Measurements from ENCODE around the gene HGF. TPM values are rescaled to one million over a fixed set of nuclear protein-coding genes. Genes with fewer than 3 reads are reported as not detected.

The HGF gene
- total RNA-seq, 1 experiment from 2014 or later, result 0.15 TPM

DNA sequence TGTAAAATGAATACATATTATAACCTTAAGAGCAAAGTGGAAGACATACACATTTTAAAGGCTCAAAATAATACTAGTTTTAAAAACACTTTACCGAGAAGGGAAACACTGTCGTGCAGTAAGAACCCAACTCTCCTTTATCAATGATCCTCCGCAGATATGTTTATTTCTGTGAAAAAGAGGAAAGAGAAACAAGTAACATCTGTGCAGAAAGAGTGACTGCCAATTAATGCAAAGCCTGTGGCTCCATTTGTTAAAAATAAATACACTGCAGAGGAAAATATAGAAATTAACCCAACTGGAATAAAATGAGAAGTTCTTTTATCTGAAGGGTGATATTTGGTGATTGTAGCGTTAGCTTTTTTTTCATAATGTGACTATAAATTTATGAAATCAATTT lies 62.7 kb downstream of the HGF start:
- Histone ChIP-seq H3K27ac (ENCODE audit: low read length) (no peak overlapping the region), H3K27me3 (ENCODE audit: low read length) (no peaks in the 10 kb centered on the region), H4K20me1 (ENCODE audit: low read length) (no peaks in the 10 kb centered on the region), H3K4me3 (ENCODE audit: low read length) (no peak overlapping the region), H3K79me2 (ENCODE audit: low read length) (no peaks in the 10 kb centered on the region), H3K9me3 (ENCODE audit: low read length) (no peaks in the 10 kb centered on the region), H3F3A (ENCODE audit: low read length, unreplicated experiment) (no peaks in the 10 kb centered on the region), H3K9me2 (replicated peaks; ENCODE audit: low read length) (no peaks in the 10 kb centered on the region), H3K9ac (ENCODE audit: low read length) (no peak overlapping the region), H3K4me1 (ENCODE audit: insufficient read depth, low read length) (peaks cover 14% of the 10 kb centered on the region), H3K36me3 (ENCODE audit: low read depth, low read length) (no peaks in the 10 kb centered on the region), H3K4me2 (ENCODE audit: low read length) (no peak overlapping the region), H2AFZ (ENCODE audit: low read length) (no peak overlapping the region)
- BruUV-seq (replicated peaks), result no TSS peak
- intact Hi-C loops (cut with micrococcal nuclease), result no loop called here
- ATAC-seq (no peak), DNase-seq (no peak)
- CTCF ChIA-PET, result no interaction called here
- TF ChIP-seq, protein P1, sequence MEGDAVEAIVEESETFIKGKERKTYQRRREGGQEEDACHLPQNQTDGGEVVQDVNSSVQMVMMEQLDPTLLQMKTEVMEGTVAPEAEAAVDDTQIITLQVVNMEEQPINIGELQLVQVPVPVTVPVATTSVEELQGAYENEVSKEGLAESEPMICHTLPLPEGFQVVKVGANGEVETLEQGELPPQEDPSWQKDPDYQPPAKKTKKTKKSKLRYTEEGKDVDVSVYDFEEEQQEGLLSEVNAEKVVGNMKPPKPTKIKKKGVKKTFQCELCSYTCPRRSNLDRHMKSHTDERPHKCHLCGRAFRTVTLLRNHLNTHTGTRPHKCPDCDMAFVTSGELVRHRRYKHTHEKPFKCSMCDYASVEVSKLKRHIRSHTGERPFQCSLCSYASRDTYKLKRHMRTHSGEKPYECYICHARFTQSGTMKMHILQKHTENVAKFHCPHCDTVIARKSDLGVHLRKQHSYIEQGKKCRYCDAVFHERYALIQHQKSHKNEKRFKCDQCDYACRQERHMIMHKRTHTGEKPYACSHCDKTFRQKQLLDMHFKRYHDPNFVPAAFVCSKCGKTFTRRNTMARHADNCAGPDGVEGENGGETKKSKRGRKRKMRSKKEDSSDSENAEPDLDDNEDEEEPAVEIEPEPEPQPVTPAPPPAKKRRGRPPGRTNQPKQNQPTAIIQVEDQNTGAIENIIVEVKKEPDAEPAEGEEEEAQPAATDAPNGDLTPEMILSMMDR (conservative IDR thresholded peaks at IDR 0.05; ENCODE audit: low read depth, low read length), result no peak
- TF ChIP-seq EZH2 (IDR thresholded peaks at IDR 0.05; ENCODE audit: low read length, unreplicated experiment) (no peak), EZH2phosphoT487 (IDR thresholded peaks at IDR 0.05; ENCODE audit: borderline replicate concordance, low read length) (no peak)
- POLR2A ChIA-PET (ENCODE audit: unreplicated experiment), result no interaction called here

DNA sequence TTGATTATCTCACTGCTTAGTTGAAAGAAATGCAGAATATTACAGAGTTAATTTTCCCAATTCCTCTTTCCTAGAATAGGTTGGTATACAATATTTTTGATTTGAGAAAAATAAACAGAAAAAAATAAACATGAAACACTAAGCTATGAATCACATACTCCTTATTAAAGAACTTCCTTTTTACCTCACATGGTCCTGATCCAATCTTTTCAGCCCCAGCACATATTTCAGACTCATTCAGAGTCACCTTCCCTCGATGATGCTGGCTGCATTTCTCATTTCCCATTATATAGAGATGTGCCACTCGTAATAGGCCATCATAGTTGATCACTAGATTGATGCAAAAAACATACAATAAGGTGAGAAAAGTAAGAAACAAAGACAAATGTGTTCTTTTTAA lies 64.6 kb downstream of the HGF start:
- Histone ChIP-seq H4K20me1 (ENCODE audit: low read length) (no peaks in the 10 kb centered on the region), H3K4me1 (ENCODE audit: insufficient read depth, low read length) (peaks cover 14% of the 10 kb centered on the region), H3K79me2 (ENCODE audit: low read length) (no peaks in the 10 kb centered on the region), H3K4me3 (ENCODE audit: low read length) (no peak overlapping the region), H3F3A (ENCODE audit: low read length, unreplicated experiment) (no peaks in the 10 kb centered on the region), H3K9ac (ENCODE audit: low read length) (peak overlapping the region; percentile 45), H3K9me2 (replicated peaks; ENCODE audit: low read length) (no peaks in the 10 kb centered on the region), H3K27me3 (ENCODE audit: low read length) (no peaks in the 10 kb centered on the region), H3K4me2 (ENCODE audit: low read length) (peak overlapping the region; percentile 33; the same call in 1 of the 2 replicates), H3K36me3 (ENCODE audit: low read depth, low read length) (no peaks in the 10 kb centered on the region), H2AFZ (ENCODE audit: low read length) (0 out of 2 replicates have a peak overlapping the region, but pooled peaks have one; percentile 16), H3K27ac (ENCODE audit: low read length) (peak overlapping the region; percentile 48), H3K9me3 (ENCODE audit: low read length) (no peaks in the 10 kb centered on the region)
- TF ChIP-seq, protein P1 (conservative IDR thresholded peaks at IDR 0.05; ENCODE audit: low read depth, low read length), result no peak
- no peak for TF ChIP-seq EZH2phosphoT487 (IDR thresholded peaks at IDR 0.05; ENCODE audit: borderline replicate concordance, low read length)
- TF ChIP-seq EZH2 (IDR thresholded peaks at IDR 0.05; ENCODE audit: low read length, unreplicated experiment), result no peak
- intact Hi-C loops (cut with micrococcal nuclease), result no loop called here
- peak; percentile 82 for ATAC-seq
- CTCF ChIA-PET, result interaction anchor here (1.0 kb wide), 1 partner anchor 204 kb away, joined by 7 read pairs; no protein-coding TSS in a partner anchor
- DNase-seq, result peak; percentile 46
- POLR2A ChIA-PET (ENCODE audit: unreplicated experiment), result no interaction called here
- BruUV-seq (replicated peaks), result no TSS peak

DNA sequence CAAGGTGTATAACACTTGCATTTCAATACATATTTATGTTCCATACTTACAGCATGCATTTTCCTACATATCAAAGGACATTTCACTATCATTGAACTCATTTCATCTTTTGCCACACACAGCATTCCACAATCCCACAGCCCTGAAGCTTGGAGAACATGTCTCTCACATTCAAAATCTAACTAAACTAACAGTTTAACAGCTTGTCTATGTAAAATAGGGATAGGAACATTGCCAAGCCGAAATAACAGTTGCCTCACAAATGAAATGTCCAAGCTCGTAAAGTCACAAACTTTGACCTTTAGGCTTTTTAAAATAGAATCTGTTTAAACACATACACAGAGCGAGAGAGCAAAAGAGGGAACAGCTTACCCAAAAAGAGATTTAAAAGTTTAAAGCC lies 65.3 kb downstream of the HGF start:
- Histone ChIP-seq H3F3A (ENCODE audit: low read length, unreplicated experiment) (no peaks in the 10 kb centered on the region), H4K20me1 (ENCODE audit: low read length) (no peaks in the 10 kb centered on the region), H3K9me3 (ENCODE audit: low read length) (no peaks in the 10 kb centered on the region), H3K27ac (ENCODE audit: low read length) (peak overlapping the region; percentile 48), H3K79me2 (ENCODE audit: low read length) (no peaks in the 10 kb centered on the region), H2AFZ (ENCODE audit: low read length) (peak overlapping the region; percentile 9; the same call in 1 of the 2 replicates), H3K9ac (ENCODE audit: low read length) (peak overlapping the region; percentile 6), H3K4me1 (ENCODE audit: insufficient read depth, low read length) (peaks cover 14% of the 10 kb centered on the region), H3K27me3 (ENCODE audit: low read length) (no peaks in the 10 kb centered on the region), H3K36me3 (ENCODE audit: low read depth, low read length) (no peaks in the 10 kb centered on the region), H3K4me2 (ENCODE audit: low read length) (peak overlapping the region; percentile 33; the same call in 1 of the 2 replicates), H3K4me3 (ENCODE audit: low read length) (no peak overlapping the region), H3K9me2 (replicated peaks; ENCODE audit: low read length) (no peaks in the 10 kb centered on the region)
- TF ChIP-seq, protein P1 (conservative IDR thresholded peaks at IDR 0.05; ENCODE audit: low read depth, low read length), result no peak
- TF ChIP-seq EZH2 (IDR thresholded peaks at IDR 0.05; ENCODE audit: low read length, unreplicated experiment) (no peak), EZH2phosphoT487 (IDR thresholded peaks at IDR 0.05; ENCODE audit: borderline replicate concordance, low read length) (no peak)
- ChIA-PET CTCF (interaction anchor here (1.0 kb wide), 1 partner anchor 204 kb away, joined by 7 read pairs; no protein-coding TSS in a partner anchor), POLR2A (ENCODE audit: unreplicated experiment) (no interaction called here)
- ATAC-seq (peak; percentile 24; the same call in 1 of the 2 replicates), DNase-seq (no peak)
- no TSS peak for BruUV-seq (replicated peaks)
- intact Hi-C loops (cut with micrococcal nuclease), result no loop called here
